Measurements from ENCODE around the gene ZNF668.
"Not testable (repeated sequence)": the region's sequence is repeated elsewhere in the genome, so short reads cannot be mapped to it uniquely, and the experiment has no call there.

ZNF668 gene

DNA sequence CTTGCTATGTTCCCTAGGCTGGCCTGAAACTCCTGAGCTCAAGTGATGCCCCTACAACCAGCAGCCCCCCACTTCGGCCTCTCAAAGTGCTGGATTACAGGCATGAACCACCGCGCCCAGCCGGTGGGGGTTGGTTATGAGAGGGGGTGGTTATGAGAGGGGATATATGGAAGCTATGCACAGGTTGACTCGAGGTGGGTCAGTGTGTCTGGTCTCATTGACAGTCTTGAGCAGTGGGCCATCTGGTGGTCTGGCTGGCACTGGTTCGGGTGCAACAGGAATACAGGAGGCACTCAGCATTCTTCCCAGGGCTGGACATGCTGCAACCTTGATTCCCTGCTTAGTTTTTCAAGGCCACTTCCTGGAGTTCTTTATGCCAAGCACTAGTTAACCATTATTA lies 58.0 kb downstream of the ZNF668 start:
- no peak for DNase-seq (ENCODE audit: low read depth in 2 of 3, low spot score in 1 of 3)

DNA sequence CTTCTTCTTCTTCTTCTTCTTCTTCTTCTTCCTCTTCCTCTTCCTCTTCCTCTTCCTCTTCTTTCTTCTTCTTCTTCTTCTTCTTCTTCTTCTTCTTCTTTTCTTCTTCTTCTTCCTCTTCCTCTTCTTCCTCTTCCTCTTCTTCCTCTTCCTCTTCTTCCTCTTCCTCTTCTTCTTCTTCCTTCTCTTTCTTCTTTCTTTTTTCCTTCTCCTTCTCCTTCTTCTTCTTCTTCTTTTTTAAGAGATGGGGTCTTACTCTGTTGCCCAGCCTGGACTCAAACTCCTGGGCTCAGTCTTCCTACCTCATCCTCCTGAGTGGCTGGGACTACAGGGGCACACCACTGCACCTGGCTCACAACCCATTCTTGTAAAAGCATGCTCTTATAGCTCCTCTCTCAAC lies 60.7 kb downstream of the ZNF668 start:
- DNase-seq (ENCODE audit: low read depth in 2 of 3, low spot score in 1 of 3) = not testable (repeated sequence)

DNA sequence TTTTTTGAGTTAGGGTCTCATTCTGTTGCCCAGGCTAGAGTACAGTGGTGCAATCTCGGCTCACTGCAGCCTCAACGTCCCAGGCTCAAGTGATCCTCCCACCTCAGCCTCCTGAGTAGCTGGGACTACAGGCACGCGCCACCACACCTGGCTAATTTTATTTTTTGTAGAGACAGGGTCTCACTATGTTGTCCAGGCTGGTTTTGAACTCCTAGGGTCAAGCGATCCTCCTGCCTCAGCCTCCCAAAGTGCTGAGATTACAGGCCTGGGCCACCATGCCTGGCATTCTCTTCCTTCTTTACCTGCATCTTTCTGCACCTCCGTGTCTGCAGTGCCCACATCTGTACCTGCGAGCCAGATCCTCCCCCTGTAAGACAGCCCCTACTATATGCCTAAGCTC lies 62.2 kb downstream of the ZNF668 start:
- DNase-seq (ENCODE audit: low read depth in 2 of 3, low spot score in 1 of 3) = not testable (repeated sequence)

All from stimulated activated CD4-positive, alpha-beta T cell treated with anti-CD3 and anti-CD28 coated beads, Interleukin-12 subunit alpha, Interleukin-12 subunit beta, amount 100 ng/mL, for 48 hours (primary cell).